ENCODE results near the gene LONP1.

The LONP1 gene

DNA sequence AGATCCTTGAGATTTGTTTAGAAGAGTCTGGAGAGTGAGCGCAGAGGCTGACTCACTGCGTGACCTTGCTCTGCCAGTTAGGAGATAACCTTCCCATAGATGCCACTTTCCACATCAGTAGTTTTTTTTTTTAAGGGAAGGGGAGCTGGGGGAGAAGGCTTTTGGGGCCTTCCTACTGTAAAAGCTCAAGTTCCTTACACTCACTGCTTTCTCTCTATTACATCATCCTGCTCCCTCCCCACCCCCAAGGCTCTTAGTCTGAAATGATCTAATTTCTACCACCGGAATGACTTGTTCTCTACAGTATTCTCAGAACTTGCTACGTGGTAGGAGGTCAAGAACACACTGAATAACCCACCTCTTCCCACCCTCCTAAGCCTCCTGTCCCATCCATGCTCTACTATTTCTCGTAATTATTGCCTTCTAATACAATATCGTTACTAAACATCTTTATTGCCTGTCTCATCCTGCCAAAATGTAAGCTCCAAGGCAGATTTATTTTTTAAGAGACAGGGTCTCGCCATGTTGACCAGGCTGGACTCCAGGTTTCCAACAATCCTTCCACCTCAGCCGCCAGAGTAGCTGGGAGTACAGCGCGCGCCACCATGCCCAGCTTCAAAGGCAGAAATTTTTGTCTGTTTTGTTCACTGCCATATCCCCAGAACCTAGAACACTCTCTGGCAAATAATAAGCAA is 1.2 kb downstream of the LONP1 start (continued):
- TF ChIP-seq ZSCAN16 (tag by site-specific recombination; IDR thresholded peaks at IDR 0.05) (no peak), ZNF571 (tag by site-specific recombination; IDR thresholded peaks at IDR 0.05) (no peak), RBAK (tag by site-specific recombination; IDR thresholded peaks at IDR 0.05) (no peak), KLF10 (tag by site-specific recombination; IDR thresholded peaks at IDR 0.05) (peak; percentile 53; the same call in 1 of the 2 replicates), MYNN (tag by site-specific recombination; IDR thresholded peaks at IDR 0.05; ENCODE audit: borderline replicate concordance) (peak; percentile 99), WT1 (tag by site-specific recombination; IDR thresholded peaks at IDR 0.05) (no peak), ZBTB1 (tag by site-specific recombination; IDR thresholded peaks at IDR 0.05) (no peak), ZBTB48 (tag by site-specific recombination; IDR thresholded peaks at IDR 0.05) (peak; percentile 36; the same call in 1 of the 2 replicates), ZNF623 (tag by site-specific recombination; IDR thresholded peaks at IDR 0.05) (no peak), ZNF23 (tag by site-specific recombination; IDR thresholded peaks at IDR 0.05; ENCODE audit: borderline replicate concordance) (no peak), ZNF302 (tag by site-specific recombination; IDR thresholded peaks at IDR 0.05; ENCODE audit: low read depth) (no peak), ZNF416 (tag by site-specific recombination; IDR thresholded peaks at IDR 0.05) (no peak), ZNF292 (tag by site-specific recombination; IDR thresholded peaks at IDR 0.05; ENCODE audit: borderline replicate concordance, low read depth) (no peak), ZXDB (tag by site-specific recombination; IDR thresholded peaks at IDR 0.05) (peak; percentile 49; the same call in 1 of the 2 replicates), ZNF423 (tag by site-specific recombination; IDR thresholded peaks at IDR 0.05) (no peak), ZNF155 (tag by site-specific recombination; IDR thresholded peaks at IDR 0.05) (no peak), ZNF121 (tag by site-specific recombination; IDR thresholded peaks at IDR 0.05) (no peak), ZNF776 (tag by site-specific recombination; IDR thresholded peaks at IDR 0.05; ENCODE audit: borderline replicate concordance) (no peak), IKZF3 (tag by site-specific recombination; IDR thresholded peaks at IDR 0.05) (peak; percentile 94), ZNF221 (tag by site-specific recombination; IDR thresholded peaks at IDR 0.05; ENCODE audit: borderline replicate concordance) (no peak), ZNF791 (tag by site-specific recombination; IDR thresholded peaks at IDR 0.05) (no peak), MEIS1 (CRISPR knock-in tag; IDR thresholded peaks at IDR 0.05; ENCODE audit: borderline replicate concordance) (no peak), ZNF843 (tag by site-specific recombination; IDR thresholded peaks at IDR 0.05) (no peak; the same call in 1 of the 2 replicates), ZNF600 (tag by site-specific recombination; IDR thresholded peaks at IDR 0.05) (0 out of 2 replicates have a peak, but pooled peaks have one; percentile 33), ZNF112 (tag by site-specific recombination; IDR thresholded peaks at IDR 0.05) (no peak), HOXC10 (CRISPR knock-in tag; IDR thresholded peaks at IDR 0.05) (no peak), ZBTB26 (tag by site-specific recombination; optimal IDR thresholded peaks at IDR 0.05) (no peak), BCL6B (tag by site-specific recombination; IDR thresholded peaks at IDR 0.05) (no peak), ZBTB17 (tag by site-specific recombination; IDR thresholded peaks at IDR 0.05) (peak; percentile 65), SP7 (tag by site-specific recombination; IDR thresholded peaks at IDR 0.05) (peak; percentile 87)
- TF ChIP-seq, protein P1, sequence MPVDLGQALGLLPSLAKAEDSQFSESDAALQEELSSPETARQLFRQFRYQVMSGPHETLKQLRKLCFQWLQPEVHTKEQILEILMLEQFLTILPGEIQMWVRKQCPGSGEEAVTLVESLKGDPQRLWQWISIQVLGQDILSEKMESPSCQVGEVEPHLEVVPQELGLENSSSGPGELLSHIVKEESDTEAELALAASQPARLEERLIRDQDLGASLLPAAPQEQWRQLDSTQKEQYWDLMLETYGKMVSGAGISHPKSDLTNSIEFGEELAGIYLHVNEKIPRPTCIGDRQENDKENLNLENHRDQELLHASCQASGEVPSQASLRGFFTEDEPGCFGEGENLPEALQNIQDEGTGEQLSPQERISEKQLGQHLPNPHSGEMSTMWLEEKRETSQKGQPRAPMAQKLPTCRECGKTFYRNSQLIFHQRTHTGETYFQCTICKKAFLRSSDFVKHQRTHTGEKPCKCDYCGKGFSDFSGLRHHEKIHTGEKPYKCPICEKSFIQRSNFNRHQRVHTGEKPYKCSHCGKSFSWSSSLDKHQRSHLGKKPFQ (tag by site-specific recombination; IDR thresholded peaks at IDR 0.05) = no peak
- TF ChIP-seq, protein P2, sequence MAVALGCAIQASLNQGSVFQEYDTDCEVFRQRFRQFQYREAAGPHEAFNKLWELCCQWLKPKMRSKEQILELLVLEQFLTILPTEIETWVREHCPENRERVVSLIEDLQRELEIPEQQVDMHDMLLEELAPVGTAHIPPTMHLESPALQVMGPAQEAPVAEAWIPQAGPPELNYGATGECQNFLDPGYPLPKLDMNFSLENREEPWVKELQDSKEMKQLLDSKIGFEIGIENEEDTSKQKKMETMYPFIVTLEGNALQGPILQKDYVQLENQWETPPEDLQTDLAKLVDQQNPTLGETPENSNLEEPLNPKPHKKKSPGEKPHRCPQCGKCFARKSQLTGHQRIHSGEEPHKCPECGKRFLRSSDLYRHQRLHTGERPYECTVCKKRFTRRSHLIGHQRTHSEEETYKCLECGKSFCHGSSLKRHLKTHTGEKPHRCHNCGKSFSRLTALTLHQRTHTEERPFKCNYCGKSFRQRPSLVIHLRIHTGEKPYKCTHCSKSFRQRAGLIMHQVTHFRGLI (tag by site-specific recombination; IDR thresholded peaks at IDR 0.05) = no peak
- TF ChIP-seq, protein P3, sequence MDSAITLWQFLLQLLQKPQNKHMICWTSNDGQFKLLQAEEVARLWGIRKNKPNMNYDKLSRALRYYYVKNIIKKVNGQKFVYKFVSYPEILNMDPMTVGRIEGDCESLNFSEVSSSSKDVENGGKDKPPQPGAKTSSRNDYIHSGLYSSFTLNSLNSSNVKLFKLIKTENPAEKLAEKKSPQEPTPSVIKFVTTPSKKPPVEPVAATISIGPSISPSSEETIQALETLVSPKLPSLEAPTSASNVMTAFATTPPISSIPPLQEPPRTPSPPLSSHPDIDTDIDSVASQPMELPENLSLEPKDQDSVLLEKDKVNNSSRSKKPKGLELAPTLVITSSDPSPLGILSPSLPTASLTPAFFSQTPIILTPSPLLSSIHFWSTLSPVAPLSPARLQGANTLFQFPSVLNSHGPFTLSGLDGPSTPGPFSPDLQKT (IDR thresholded peaks at IDR 0.05; ENCODE audit: borderline replicate concordance, low read depth, low read length) = no peak
- TF ChIP-seq, protein P4, sequence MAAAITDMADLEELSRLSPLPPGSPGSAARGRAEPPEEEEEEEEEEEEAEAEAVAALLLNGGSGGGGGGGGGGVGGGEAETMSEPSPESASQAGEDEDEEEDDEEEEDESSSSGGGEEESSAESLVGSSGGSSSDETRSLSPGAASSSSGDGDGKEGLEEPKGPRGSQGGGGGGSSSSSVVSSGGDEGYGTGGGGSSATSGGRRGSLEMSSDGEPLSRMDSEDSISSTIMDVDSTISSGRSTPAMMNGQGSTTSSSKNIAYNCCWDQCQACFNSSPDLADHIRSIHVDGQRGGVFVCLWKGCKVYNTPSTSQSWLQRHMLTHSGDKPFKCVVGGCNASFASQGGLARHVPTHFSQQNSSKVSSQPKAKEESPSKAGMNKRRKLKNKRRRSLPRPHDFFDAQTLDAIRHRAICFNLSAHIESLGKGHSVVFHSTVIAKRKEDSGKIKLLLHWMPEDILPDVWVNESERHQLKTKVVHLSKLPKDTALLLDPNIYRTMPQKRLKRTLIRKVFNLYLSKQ (tag by site-specific recombination; IDR thresholded peaks at IDR 0.05; ENCODE audit: borderline replicate concordance) = no peak
